Esophagus (tissue), 2 donors: ENCODE measurements around the gene USF3. TPM values are rescaled to one million over a fixed set of nuclear protein-coding genes. Genes with fewer than 3 reads are reported as not detected.

ENCODE experiments used
- H3K27ac ChIP-seq, 2 donors: one replicate each; pipeline ENCODE4 v1.5.1; 2013; ENCODE audit warnings: low read depth in 2 of 2, mild to moderate bottlenecking in 2 of 2, inconsistent platforms in 1 of 2, low read length in 1 of 2, moderate library complexity in 1 of 2
- H3K27me3 ChIP-seq, 2 donors: one replicate each; pipeline ENCODE4 v1.6.1; 2013; ENCODE audit warnings: low read length in 2 of 2, control low read depth in 1 of 2, mild to moderate bottlenecking in 1 of 2; ENCODE audit not compliant: insufficient read depth in 2 of 2, control insufficient read depth in 1 of 2
- H3K36me3 ChIP-seq, 2 donors: one replicate each; pipeline ENCODE4 v1.6.1; 2013; ENCODE audit warnings: low read length in 1 of 2; ENCODE audit not compliant: control insufficient read depth in 2 of 2, insufficient read depth in 2 of 2
- H3K4me1 ChIP-seq, 2 donors: one replicate each; pipeline ENCODE4 v1.6.1; 2013; ENCODE audit warnings: low read length in 1 of 2; ENCODE audit not compliant: control insufficient read depth in 2 of 2, insufficient read depth in 2 of 2
- H3K4me3 ChIP-seq, 2 donors: one replicate each; pipeline ENCODE4 v1.5.1; 2013; ENCODE audit warnings: low read length in 2 of 2, mild to moderate bottlenecking in 2 of 2, low read depth in 1 of 2, moderate library complexity in 1 of 2
- H3K9me3 ChIP-seq, 2 donors: one replicate each; pipeline ENCODE4 v1.6.1; 2013; ENCODE audit warnings: mild to moderate bottlenecking in 2 of 2, low read depth in 1 of 2, low read length in 1 of 2, moderate library complexity in 1 of 2; ENCODE audit not compliant: control insufficient read depth in 2 of 2, insufficient read depth in 1 of 2
- WGBS, 2 donors: extraction: QIAGEN DNeasy Blood & Tissue Kit; methylation state at CpG; one replicate each; pipeline ENCODE4 v1.1.7; 2013; 5-methylcytosine and 5-hydroxymethylcytosine counted together
- polyA plus RNA-seq, 2 donors: library from polyadenylated mRNA; stranded (reverse); fragments of 200-250 nt; gene quantifications; one replicate each; pipeline ENCODE4 v1.2.3, GENCODE V29; 2013
- donor health status: healthy with polysubstance abuse.
- donor health status: Bipolar disorder and iron deficiency.

USF3 gene, protein sequence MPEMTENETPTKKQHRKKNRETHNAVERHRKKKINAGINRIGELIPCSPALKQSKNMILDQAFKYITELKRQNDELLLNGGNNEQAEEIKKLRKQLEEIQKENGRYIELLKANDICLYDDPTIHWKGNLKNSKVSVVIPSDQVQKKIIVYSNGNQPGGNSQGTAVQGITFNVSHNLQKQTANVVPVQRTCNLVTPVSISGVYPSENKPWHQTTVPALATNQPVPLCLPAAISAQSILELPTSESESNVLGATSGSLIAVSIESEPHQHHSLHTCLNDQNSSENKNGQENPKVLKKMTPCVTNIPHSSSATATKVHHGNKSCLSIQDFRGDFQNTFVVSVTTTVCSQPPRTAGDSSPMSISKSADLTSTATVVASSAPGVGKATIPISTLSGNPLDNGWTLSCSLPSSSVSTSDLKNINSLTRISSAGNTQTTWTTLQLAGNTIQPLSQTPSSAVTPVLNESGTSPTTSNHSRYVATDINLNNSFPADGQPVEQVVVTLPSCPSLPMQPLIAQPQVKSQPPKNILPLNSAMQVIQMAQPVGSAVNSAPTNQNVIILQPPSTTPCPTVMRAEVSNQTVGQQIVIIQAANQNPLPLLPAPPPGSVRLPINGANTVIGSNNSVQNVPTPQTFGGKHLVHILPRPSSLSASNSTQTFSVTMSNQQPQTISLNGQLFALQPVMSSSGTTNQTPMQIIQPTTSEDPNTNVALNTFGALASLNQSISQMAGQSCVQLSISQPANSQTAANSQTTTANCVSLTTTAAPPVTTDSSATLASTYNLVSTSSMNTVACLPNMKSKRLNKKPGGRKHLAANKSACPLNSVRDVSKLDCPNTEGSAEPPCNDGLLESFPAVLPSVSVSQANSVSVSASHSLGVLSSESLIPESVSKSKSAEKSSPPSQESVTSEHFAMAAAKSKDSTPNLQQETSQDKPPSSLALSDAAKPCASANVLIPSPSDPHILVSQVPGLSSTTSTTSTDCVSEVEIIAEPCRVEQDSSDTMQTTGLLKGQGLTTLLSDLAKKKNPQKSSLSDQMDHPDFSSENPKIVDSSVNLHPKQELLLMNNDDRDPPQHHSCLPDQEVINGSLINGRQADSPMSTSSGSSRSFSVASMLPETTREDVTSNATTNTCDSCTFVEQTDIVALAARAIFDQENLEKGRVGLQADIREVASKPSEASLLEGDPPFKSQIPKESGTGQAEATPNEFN (N-terminal part only)
- polyA plus RNA-seq: 1 to 10 TPM; 2.9 to 3.8 TPM

GRCh38 chr3:113695786-113696645, at the start of gene USF3:
Gene USF3 (minus strand): TSS chr3:113696642. CDS start chr3:113674878, 21,764 bp downstream.
- 0 to 1% methylated on average over 27 to 75 of the region's 75 CpGs for WGBS, 2 donors
- no peaks in the 10 kb centered on the region for H3K9me3 ChIP-seq
- peak within 1 kb of the TSS; percentile 65 to 89 for H3K4me3 ChIP-seq
- peak within 1 kb of the TSS; percentile 98 to 99 for H3K27ac ChIP-seq
- peaks cover 0 to 3% of the 10 kb centered on the region in 2 donors for H3K4me1 ChIP-seq
- no peaks in the 10 kb centered on the region for H3K36me3 ChIP-seq
- no peaks in the 10 kb centered on the region for H3K27me3 ChIP-seq

DNA sequence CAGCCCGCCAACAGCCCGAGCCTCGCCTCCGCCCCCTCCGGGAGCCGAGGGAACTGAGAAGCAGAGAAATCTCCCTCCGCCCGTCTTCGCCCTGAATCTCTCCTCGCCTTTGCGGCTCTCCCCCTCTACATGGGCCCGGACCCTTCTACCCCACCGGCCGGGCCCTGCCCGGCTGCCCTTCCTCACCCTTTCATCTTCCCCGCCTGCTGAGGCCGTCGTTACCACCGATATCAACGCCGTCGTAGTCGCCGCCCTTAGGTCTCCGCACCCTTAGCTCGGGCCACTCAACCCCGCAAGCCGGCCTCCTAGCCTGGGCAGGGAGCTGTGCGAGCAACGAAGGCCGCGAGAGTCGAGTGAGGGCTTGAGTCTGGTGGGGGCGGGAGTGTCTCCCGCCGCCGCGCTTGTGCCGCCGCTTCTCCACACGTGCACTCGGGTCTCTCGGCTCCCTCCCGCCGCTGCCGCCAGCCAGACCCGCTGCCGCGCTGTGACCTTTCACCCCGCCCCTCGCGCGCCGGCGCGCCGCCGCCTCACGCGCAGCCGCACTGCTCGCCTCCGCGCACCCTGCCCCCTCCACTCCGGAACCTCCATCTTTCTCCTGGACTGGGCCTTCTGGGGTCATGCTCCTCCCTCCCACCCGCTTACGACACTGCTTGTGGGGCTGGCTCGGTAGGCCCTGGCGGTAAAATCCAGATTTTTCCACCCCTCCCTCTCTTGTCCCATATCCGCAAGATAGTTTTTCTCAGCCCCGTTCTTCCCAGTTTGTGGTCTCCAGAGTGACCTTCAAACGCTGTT, 49.5 kb upstream of the USF3 start, which contains the start of gene NAA50:
TSS of gene NAA50 (minus strand) at position 494 of the 792 bp plus-strand sequence. CDS start at position 194, 300 bp downstream.
- Histone ChIP-seq H3K27me3 (no peaks in the 10 kb centered on the region), H3K9me3 (no peaks in the 10 kb centered on the region), H3K4me3 (peak within 1 kb of the TSS; percentile 89 to 97), H3K4me1 (peaks cover 0 to 4% of the 10 kb centered on the region in 2 donors), H3K36me3 (no peaks in the 10 kb centered on the region), H3K27ac (peak within 1 kb of the TSS; percentile 99)
- WGBS, 2 donors: 0% methylated on average over 71 to 72 of the region's 72 CpGs

DNA sequence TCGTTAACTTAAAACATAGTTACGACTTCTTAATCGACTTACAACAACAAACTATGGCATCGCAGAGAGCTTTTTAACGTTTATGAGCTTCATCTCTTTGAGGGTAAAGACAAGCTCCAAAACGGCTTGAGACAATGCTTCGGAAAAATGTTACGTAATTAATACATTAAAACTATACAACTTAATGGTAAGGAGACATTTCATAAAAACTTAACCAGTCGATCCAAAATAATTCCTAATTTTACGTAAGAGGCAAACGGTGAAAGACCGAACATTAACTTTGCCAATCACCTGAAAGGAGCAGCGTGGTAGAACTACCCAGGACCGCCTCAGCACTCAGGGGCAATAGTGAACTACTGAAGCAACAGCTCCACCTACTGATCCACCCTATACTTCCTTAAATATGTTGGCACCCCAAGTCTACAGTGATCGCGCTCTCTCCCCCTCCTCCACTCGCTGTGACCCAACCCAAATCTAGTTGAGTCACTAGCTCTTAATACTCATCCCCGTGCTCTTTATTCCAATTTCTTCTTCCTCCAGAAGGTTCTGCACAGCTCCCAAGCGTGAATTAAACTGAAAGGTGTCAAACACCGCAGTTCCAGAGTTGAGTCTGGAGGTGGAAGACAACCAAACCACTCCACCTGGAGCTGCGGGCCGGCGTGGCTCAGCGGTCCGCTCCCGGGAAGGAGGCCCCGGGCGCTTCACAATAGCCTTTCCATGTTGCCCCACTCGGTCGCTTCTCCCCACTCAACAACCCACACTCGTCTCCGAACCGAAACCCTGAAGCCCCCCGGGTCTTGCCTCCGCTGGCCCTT, 48.7 kb upstream of the USF3 start:
- no peaks in the 10 kb centered on the region for H3K27me3 ChIP-seq
- peak overlapping the region; percentile 99 for H3K27ac ChIP-seq
- WGBS, 2 donors: 0% methylated on average over 35 of the region's 35 CpGs
- H3K4me1 ChIP-seq: peaks cover 0 to 4% of the 10 kb centered on the region in 2 donors
- no peaks in the 10 kb centered on the region for H3K9me3 ChIP-seq
- peak overlapping the region; percentile 89 to 97 for H3K4me3 ChIP-seq
- H3K36me3 ChIP-seq: no peaks in the 10 kb centered on the region

GRCh38 chr3:113743006-113743630, 46.7 kb upstream of the USF3 start:
- WGBS, 2 donors: 49 to 55% methylated on average over 7 of the region's 7 CpGs
- H3K4me3 ChIP-seq: peak overlapping the region in 1 of 2 donors; percentile 89
- no peak overlapping the region for H3K27ac ChIP-seq
- no peaks in the 10 kb centered on the region for H3K36me3 ChIP-seq
- no peaks in the 10 kb centered on the region for H3K9me3 ChIP-seq
- peaks cover 0 to 4% of the 10 kb centered on the region in 2 donors for H3K4me1 ChIP-seq
- no peaks in the 10 kb centered on the region for H3K27me3 ChIP-seq

DNA sequence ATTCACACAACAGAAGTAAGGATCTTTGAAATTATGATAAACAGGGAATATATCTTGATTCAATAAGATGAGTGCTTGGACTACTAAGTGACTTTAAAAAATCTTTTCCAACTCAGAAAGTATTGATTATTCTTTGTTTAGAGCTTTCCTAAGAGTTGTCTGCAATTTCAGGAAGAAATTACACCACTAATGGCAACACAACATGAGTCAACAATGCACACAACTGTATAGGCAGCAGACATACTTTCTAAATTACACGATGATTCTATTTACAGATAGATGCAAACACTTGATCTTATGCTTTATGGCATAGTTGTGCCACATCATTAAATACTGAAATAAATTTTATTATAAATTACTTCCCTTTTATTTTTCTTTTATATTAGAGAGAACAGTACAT, 45.2 kb upstream of the USF3 start:
- Histone ChIP-seq H3K27ac (no peak overlapping the region), H3K27me3 (no peaks in the 10 kb centered on the region), H3K4me1 (peaks cover 0 to 4% of the 10 kb centered on the region in 2 donors), H3K9me3 (no peaks in the 10 kb centered on the region), H3K4me3 (no peak overlapping the region), H3K36me3 (no peaks in the 10 kb centered on the region)
- 63 to 68% methylated on average over 1 of the region's 1 CpG for WGBS, 2 donors

DNA sequence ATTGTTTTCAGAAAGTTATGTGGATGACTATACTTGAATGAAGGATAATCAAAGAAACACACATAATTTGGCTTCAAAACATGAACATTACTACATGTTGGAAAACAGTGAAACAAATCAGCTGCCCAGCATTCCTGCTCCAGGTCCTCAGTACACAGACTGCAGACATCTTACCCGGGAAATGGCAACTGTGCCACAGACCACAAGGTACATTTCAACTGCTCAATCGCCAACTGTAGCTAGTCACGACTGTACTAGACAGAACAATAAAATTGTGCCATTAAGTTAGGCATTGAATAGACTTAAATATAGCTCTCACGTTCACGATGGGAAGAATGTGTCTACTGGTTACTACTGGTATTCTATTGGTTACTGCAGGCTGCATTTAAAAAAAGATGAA, 44.6 kb upstream of the USF3 start:
- 58 to 63% methylated on average over 5 of the region's 5 CpGs for WGBS, 2 donors
- no peak overlapping the region for H3K27ac ChIP-seq

GRCh38 chr3:113736548-113737089, 40.2 kb upstream of the USF3 start:
- Histone ChIP-seq H3K27me3 (no peaks in the 10 kb centered on the region), H3K27ac (no peak overlapping the region), H3K4me3 (no peak overlapping the region), H3K4me1 (no peaks in the 10 kb centered on the region), H3K9me3 (no peaks in the 10 kb centered on the region), H3K36me3 (no peaks in the 10 kb centered on the region)
- WGBS, 2 donors: 9 to 13% methylated on average over 3 of the region's 3 CpGs

More for the DNA sequence above, 44.6 kb upstream of the USF3 start:
- H3K9me3 ChIP-seq: no peaks in the 10 kb centered on the region
- H3K4me3 ChIP-seq: no peak overlapping the region
- H3K27me3 ChIP-seq: no peaks in the 10 kb centered on the region
- H3K36me3 ChIP-seq: no peaks in the 10 kb centered on the region
- H3K4me1 ChIP-seq: peaks cover 0 to 4% of the 10 kb centered on the region in 2 donors
